Pancreas (tissue), 10 donors: ENCODE measurements around the gene TTLL6. TPM values are rescaled to one million over a fixed set of nuclear protein-coding genes. Genes with fewer than 3 reads are reported as not detected.
A peak's percentile ranks its signal among the peaks of the same experiment; 100 is the strongest.
"Not testable (repeated sequence)": the region's sequence is repeated elsewhere in the genome, so short reads cannot be mapped to it uniquely, and the experiment has no call there.

Source experiments
- ATAC-seq, 4 donors: fragments of 200-7000 bp; cut with Tn5 transposase; one replicate each; pipeline versions ENCODE4 v1.8.0 to v1.9.1; 2020; ENCODE audit warnings: mild to moderate bottlenecking in 4 of 4, moderate library complexity in 4 of 4
- DNase-seq, 6 donors: peaks; one replicate each; pipeline ENCODE4 v3.0.0-alpha.2; 2020
- FAIRE-seq: peaks from 2 replicates; lab custom pipeline; 2012; peaks lifted over from hg19 to GRCh38; lab: Jason Lieb, UNC
- H3K27ac ChIP-seq, 4 donors: fragments of 200-600 bp; sonication (generic); 1 replicate in 3 of 4; 2 replicates in 1 of 4; pipeline versions ENCODE4 v1.5.0 to v1.8.0; 2020
- H3K27me3 ChIP-seq, 4 donors: fragments of 200-600 bp; one replicate each; pipeline ENCODE4 v1.8.0; 2021
- H3K36me3 ChIP-seq, 3 donors: fragments of 200-600 bp; sonication (generic) in 1 of 3; one replicate each; pipeline versions ENCODE4 v1.5.0 to v1.8.0; 2020 to 2021
- H3K4me1 ChIP-seq, 3 donors: fragments of 200-600 bp; one replicate each; pipeline ENCODE4 v1.8.0; 2021
- H3K4me3 ChIP-seq, 4 donors: fragments of 200-600 bp; sonication (generic) in 2 of 4; one replicate each; pipeline versions ENCODE4 v1.5.0 to v1.8.0; 2020 to 2021
- H3K9me3 ChIP-seq, 4 donors: fragments of 200-600 bp; one replicate each; pipeline ENCODE4 v1.8.0; 2021
- WGBS, 2 donors: extraction: QIAGEN DNeasy Blood & Tissue Kit; methylation state at CpG; one replicate each; pipeline ENCODE4 v1.1.7; 2013; 5-methylcytosine and 5-hydroxymethylcytosine counted together
- intact Hi-C, 3 donors: fragments of 100-400 bp; cut with DNase I; formaldehyde crosslinking; loops; one replicate each; pipeline versions ENCODE4 v1.11.1 to v1.14.2; 2022
- polyA plus RNA-seq, 2 donors: library from polyadenylated mRNA; stranded (reverse); fragments of 200-250 nt; gene quantifications; one replicate each; pipeline ENCODE4 v1.2.3, GENCODE V29; 2013
- total RNA-seq, 6 donors: library from RNA; stranded (reverse); fragmentation: NEBNext Ultra II Directional in 4 of 6; extraction: Animal tissue kit (Norgen Biotek cat#: 25700) in 4 of 6; gene quantifications; one replicate each; pipeline versions ENCODE4 v1.2.1 to v1.2.4, GENCODE V29; 2021 to 2023
- TF ChIP-seq, protein P1 (sequence below), 4 donors: fragments of 200-600 bp; sonication (generic) in 3 of 4; IDR thresholded peaks; one replicate each; pipeline versions ENCODE4 v1.5.0 to v1.8.0; 2021; ENCODE audit warnings: antibody characterized with exemption in 4 of 4
- donor health status: healthy with polysubstance abuse.
- donor health status: DM: no; HTN: no; CAD: no; lungs with moderate emphysema.
- donor health status: DM: no; HTN: no; CAD: no.
- donor health status: control.
- donor health status: control.
- donor health status: Bipolar disorder and iron deficiency.
- donor health status: DM: yes; HTN: yes; CAD: no.
- donor health status: DM: no; HTN: no; CAD: no.
- donor health status: DM: no; HTN: no; CAD: no.
- donor health status: DM: yes; HTN: yes; CAD: no.

TTLL6 gene
- total and polyA plus RNA-seq, 8 donors, result 0.40 to 6.0 (median 0.77) TPM

DNA sequence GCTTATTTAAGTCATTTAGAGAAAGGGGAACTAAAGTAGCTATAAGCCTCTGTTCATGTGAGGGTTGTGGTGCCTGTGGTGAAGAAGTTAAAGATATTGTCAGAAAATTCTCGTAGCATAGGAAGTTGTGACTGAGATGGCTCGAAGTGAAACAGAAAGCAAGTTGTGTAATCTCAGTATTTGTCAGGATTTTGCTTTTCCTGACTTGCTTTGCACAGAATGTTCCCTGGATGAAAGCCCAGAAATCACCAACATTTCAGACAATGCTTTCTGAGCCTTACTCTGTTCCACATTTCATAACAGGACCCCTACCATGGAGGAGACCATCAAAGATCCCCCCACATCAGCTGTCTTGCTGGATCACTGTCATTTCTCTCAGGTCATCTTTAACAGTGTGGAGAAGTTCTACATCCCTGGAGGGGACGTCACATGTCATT is 24.4 kb upstream of the TTLL6 start:
- ATAC-seq (peak; percentile 50 to 88 (median 81)), FAIRE-seq (no peak), DNase-seq (no peak)
- TF ChIP-seq, protein P1, sequence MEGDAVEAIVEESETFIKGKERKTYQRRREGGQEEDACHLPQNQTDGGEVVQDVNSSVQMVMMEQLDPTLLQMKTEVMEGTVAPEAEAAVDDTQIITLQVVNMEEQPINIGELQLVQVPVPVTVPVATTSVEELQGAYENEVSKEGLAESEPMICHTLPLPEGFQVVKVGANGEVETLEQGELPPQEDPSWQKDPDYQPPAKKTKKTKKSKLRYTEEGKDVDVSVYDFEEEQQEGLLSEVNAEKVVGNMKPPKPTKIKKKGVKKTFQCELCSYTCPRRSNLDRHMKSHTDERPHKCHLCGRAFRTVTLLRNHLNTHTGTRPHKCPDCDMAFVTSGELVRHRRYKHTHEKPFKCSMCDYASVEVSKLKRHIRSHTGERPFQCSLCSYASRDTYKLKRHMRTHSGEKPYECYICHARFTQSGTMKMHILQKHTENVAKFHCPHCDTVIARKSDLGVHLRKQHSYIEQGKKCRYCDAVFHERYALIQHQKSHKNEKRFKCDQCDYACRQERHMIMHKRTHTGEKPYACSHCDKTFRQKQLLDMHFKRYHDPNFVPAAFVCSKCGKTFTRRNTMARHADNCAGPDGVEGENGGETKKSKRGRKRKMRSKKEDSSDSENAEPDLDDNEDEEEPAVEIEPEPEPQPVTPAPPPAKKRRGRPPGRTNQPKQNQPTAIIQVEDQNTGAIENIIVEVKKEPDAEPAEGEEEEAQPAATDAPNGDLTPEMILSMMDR (IDR thresholded peaks at IDR 0.05), result no peak
- intact Hi-C loops, result no loop called here
- peaks cover 0 to 35% (median 3%) of the 10 kb centered on the region in 3 donors for H3K36me3 ChIP-seq
- 33% methylated on average over 3 of the region's 3 CpGs for WGBS, 2 donors
- peak overlapping the region in 2 of 4 donors; percentile 64 to 69 for H3K27ac ChIP-seq
- H3K27me3 ChIP-seq, result no peaks in the 10 kb centered on the region
- peaks cover 0 to 16% (median 4%) of the 10 kb centered on the region in 3 donors for H3K4me1 ChIP-seq
- no peak overlapping the region for H3K4me3 ChIP-seq
- no peaks in the 10 kb centered on the region for H3K9me3 ChIP-seq

DNA sequence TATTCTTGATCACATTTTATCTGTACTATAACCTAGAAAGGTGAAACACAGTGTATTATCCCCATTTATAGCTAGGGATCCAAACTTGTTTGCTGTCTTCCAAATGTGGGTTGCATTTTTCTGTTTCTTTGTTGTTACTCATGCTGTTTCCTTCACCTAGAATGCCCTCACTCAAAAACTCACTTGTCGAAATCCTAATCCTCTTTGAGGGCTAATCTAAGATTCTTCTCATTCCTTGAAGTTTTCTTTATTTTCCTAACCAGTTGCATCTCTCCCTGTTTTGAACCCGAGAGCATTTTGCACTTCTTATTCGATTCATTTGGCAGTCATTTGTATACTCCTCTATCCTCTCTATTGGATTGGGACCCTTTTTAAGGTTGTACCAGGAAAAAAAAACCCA is 23.4 kb upstream of the TTLL6 start:
- H3K9me3 ChIP-seq, result no peaks in the 10 kb centered on the region
- WGBS, 2 donors, result 72 to 89% methylated on average over 3 of the region's 3 CpGs
- intact Hi-C loops, result no loop called here
- H3K4me3 ChIP-seq, result no peak overlapping the region
- peak overlapping the region in 1 of 4 donors; percentile 69 for H3K27ac ChIP-seq
- ATAC-seq (no peak), DNase-seq (no peak), FAIRE-seq (no peak)
- H3K27me3 ChIP-seq, result no peaks in the 10 kb centered on the region
- peaks cover 0 to 16% (median 4%) of the 10 kb centered on the region in 3 donors for H3K4me1 ChIP-seq
- TF ChIP-seq, protein P1 (IDR thresholded peaks at IDR 0.05), result no peak
- peaks cover 0 to 27% (median 3%) of the 10 kb centered on the region in 3 donors for H3K36me3 ChIP-seq

DNA sequence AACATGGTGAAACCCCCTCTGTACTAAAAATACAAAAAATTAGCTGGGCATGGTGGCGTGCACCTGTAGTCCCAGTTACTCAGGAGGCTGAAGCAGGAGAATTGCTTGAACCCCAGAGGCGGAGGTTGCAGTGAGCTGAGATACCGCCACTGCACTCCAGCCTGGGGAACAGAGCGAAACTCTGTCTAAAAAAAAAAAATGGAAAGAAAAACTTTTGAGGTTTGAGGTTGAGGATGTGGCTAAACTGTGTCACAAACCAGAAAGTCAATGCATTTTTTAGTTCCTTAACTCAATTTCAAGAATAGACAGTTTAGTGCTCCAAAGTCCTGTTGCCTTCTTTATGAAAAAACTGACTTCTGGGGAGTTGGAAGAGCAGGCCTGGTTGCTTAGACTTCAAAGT is 20.4 kb upstream of the TTLL6 start:
- WGBS, 2 donors, result 91 to 97% methylated on average over 4 of the region's 4 CpGs
- H3K4me3 ChIP-seq, H3K27ac ChIP-seq, H3K36me3 ChIP-seq, H3K9me3 ChIP-seq, FAIRE-seq, DNase-seq, intact Hi-C loops, H3K27me3 ChIP-seq: not testable (repeated sequence)
- peak in 1 of 4 donors; percentile 20 for ATAC-seq
- H3K4me1 ChIP-seq, result peaks cover 0 to 21% (median 11%) of the 10 kb centered on the region in 3 donors

DNA sequence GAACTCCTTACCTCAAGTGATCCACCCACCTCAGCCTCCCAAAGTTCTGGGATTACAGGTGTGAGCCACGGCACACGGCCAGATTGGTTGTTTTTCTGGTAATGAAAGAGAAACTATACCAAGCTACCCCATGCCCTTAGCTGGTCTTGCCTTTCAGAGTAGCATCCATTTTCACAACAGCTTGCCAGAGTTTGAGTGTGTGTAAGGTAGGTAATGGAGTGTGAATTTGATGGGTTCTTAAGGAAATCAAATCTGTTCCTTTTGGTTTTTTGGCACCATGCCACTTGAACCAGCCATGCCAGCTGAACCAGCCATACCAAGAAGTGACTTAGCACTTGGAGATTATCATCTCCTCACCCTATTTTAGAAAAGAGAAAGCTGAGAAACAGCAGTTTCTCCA is 18.9 kb upstream of the TTLL6 start:
- peaks cover 0 to 20% (median 12%) of the 10 kb centered on the region in 3 donors for H3K4me1 ChIP-seq
- no peak for DNase-seq

DNA sequence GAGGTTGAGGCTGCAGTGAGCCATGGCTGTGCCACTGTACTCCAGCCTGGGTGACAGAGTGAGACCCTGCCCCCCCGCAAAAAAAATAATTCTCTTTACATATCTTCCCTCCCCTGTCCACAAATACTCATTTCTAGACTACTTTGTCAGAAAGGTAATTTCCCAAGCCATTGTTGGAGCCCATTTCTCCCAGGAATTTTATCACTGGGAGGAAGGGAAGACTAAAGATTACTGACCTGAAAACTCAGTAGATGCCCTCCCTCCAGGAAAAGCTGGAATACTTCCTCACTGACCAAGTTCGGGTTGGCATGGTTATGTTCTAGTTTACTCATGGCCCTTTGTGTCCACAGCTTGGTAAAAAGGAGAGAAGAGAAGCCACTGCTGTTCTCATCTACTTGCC is 17.9 kb upstream of the TTLL6 start:
- Histone ChIP-seq H3K4me3 (no peak overlapping the region), H3K27ac (no peak overlapping the region), H3K9me3 (no peaks in the 10 kb centered on the region), H3K27me3 (no peaks in the 10 kb centered on the region), H3K36me3 (no peaks in the 10 kb centered on the region), H3K4me1 (peaks cover 0 to 12% (median 8%) of the 10 kb centered on the region in 3 donors)
- intact Hi-C loops, result no loop called here
- DNase-seq (no peak), ATAC-seq (no peak), FAIRE-seq (no peak)
- TF ChIP-seq, protein P1 (IDR thresholded peaks at IDR 0.05), result no peak
- WGBS, 2 donors, result 60 to 66% methylated on average over 2 of the region's 2 CpGs

More for the DNA sequence above, 18.9 kb upstream of the TTLL6 start:
- intact Hi-C loops, result no loop called here
- no peak for FAIRE-seq
- ATAC-seq, result no peak
- Histone ChIP-seq H3K27me3 (no peaks in the 10 kb centered on the region), H3K36me3 (no peaks in the 10 kb centered on the region), H3K27ac (no peak overlapping the region), H3K9me3 (no peaks in the 10 kb centered on the region), H3K4me3 (no peak overlapping the region)
- TF ChIP-seq, protein P1 (IDR thresholded peaks at IDR 0.05), result no peak
- 98 to 99% methylated on average over 2 of the region's 2 CpGs for WGBS, 2 donors
